ENCODE data around the gene MAN1A1.

Gene MAN1A1

GRCh38 chr6:119134752-119135151 is 214.8 kb downstream of the MAN1A1 start:
- Histone ChIP-seq H3K79me2 (ENCODE audit: insufficient read depth, low read length) (no peaks in the 10 kb centered on the region), H4K20me1 (ENCODE audit: insufficient read depth, low read length, poor library complexity, severe bottlenecking) (no peaks in the 10 kb centered on the region), H3K36me3 (ENCODE audit: insufficient read depth, low read length) (no peaks in the 10 kb centered on the region), H3K4me3 (ENCODE audit: low read length, poor library complexity, severe bottlenecking) (no peak overlapping the region), H3K9me2 (replicated peaks; ENCODE audit: low read depth, low read length) (no peaks in the 10 kb centered on the region), H2AFZ (ENCODE audit: low read length) (no peak overlapping the region), H3K4me2 (ENCODE audit: low read depth, low read length, poor library complexity, severe bottlenecking) (no peak overlapping the region), H3K9me3 (ENCODE audit: insufficient read depth, low read depth, low read length) (no peaks in the 10 kb centered on the region), H3F3A (ENCODE audit: low read depth) (no peaks in the 10 kb centered on the region), H3K9ac (ENCODE audit: low read depth, low read length, poor library complexity, severe bottlenecking) (no peak overlapping the region), H3K27me3 (ENCODE audit: insufficient read depth, low read length, poor library complexity, severe bottlenecking) (no peaks in the 10 kb centered on the region), H3K4me1 (ENCODE audit: insufficient read depth, low read length, poor library complexity, severe bottlenecking) (peaks cover 23% of the 10 kb centered on the region)
- no peak for TF ChIP-seq CTCF (conservative IDR thresholded peaks at IDR 0.05; ENCODE audit: low read length)
- TF ChIP-seq EZH2phosphoT487 (IDR thresholded peaks at IDR 0.05; ENCODE audit: borderline replicate concordance), result no peak

- Histone ChIP-seq H3K36me3 (ENCODE audit: insufficient read depth, low read length) (no peaks in the 10 kb centered on the region), H3K9me2 (replicated peaks; ENCODE audit: low read depth, low read length) (no peaks in the 10 kb centered on the region), H3K9ac (ENCODE audit: low read depth, low read length, poor library complexity, severe bottlenecking) (no peak overlapping the region), H4K20me1 (ENCODE audit: insufficient read depth, low read length, poor library complexity, severe bottlenecking) (no peaks in the 10 kb centered on the region), H3K9me3 (ENCODE audit: insufficient read depth, low read depth, low read length) (no peaks in the 10 kb centered on the region), H3K4me2 (ENCODE audit: low read depth, low read length, poor library complexity, severe bottlenecking) (no peak overlapping the region), H2AFZ (ENCODE audit: low read length) (no peak overlapping the region), H3K79me2 (ENCODE audit: insufficient read depth, low read length) (no peaks in the 10 kb centered on the region), H3K27me3 (ENCODE audit: insufficient read depth, low read length, poor library complexity, severe bottlenecking) (no peaks in the 10 kb centered on the region), H3F3A (ENCODE audit: low read depth) (no peaks in the 10 kb centered on the region), H3K4me3 (ENCODE audit: low read length, poor library complexity, severe bottlenecking) (no peak overlapping the region), H3K4me1 (ENCODE audit: insufficient read depth, low read length, poor library complexity, severe bottlenecking) (peaks cover 15% of the 10 kb centered on the region)
- no peak for TF ChIP-seq EZH2phosphoT487 (IDR thresholded peaks at IDR 0.05; ENCODE audit: borderline replicate concordance)
- no peak for TF ChIP-seq CTCF (conservative IDR thresholded peaks at IDR 0.05; ENCODE audit: low read length)
These were observed 216.2 kb downstream of the MAN1A1 start for GRCh38 chr6:119133400-119133799.

- Histone ChIP-seq H3K4me1 (ENCODE audit: insufficient read depth, low read length, poor library complexity, severe bottlenecking) (peaks cover 6% of the 10 kb centered on the region), H3F3A (ENCODE audit: low read depth) (no peaks in the 10 kb centered on the region), H3K9me2 (replicated peaks; ENCODE audit: low read depth, low read length) (no peaks in the 10 kb centered on the region), H3K9ac (ENCODE audit: low read depth, low read length, poor library complexity, severe bottlenecking) (no peak overlapping the region), H3K4me3 (ENCODE audit: low read length, poor library complexity, severe bottlenecking) (no peak overlapping the region), H3K4me2 (ENCODE audit: low read depth, low read length, poor library complexity, severe bottlenecking) (no peak overlapping the region), H3K9me3 (ENCODE audit: insufficient read depth, low read depth, low read length) (no peaks in the 10 kb centered on the region), H3K27me3 (ENCODE audit: insufficient read depth, low read length, poor library complexity, severe bottlenecking) (no peaks in the 10 kb centered on the region), H3K79me2 (ENCODE audit: insufficient read depth, low read length) (no peaks in the 10 kb centered on the region), H3K36me3 (ENCODE audit: insufficient read depth, low read length) (no peaks in the 10 kb centered on the region), H4K20me1 (ENCODE audit: insufficient read depth, low read length, poor library complexity, severe bottlenecking) (no peaks in the 10 kb centered on the region), H2AFZ (ENCODE audit: low read length) (no peak overlapping the region)
- no peak for TF ChIP-seq EZH2phosphoT487 (IDR thresholded peaks at IDR 0.05; ENCODE audit: borderline replicate concordance)
- TF ChIP-seq CTCF (conservative IDR thresholded peaks at IDR 0.05; ENCODE audit: low read length), result no peak
These were observed 217.1 kb downstream of the MAN1A1 start for GRCh38 chr6:119132261-119132981.

All from Loucy (cell line).